UCSD-AML1 (cell line): ENCODE data around the gene FGD5.
A peak's percentile ranks its signal among the peaks of the same experiment; 100 is the strongest.

Source experiments
- DNase-seq: peaks from one replicate; lab custom pipeline; 2025; ENCODE audit not compliant: unreplicated experiment; lab: John Stamatoyannopoulos, UW

FGD5 gene

GRCh38 chr3:14818804-14819500, at the start of gene FGD5:
FGD5 (plus strand) TSS chr3:14818962; CDS start chr3:14819072, 110 bp downstream.
- DNase-seq, result no peak

GRCh38 chr3:14769544-14770325, 49.0 kb upstream of the FGD5 start:
- no peak for DNase-seq

- no peak for DNase-seq
Measured at GRCh38 chr3:14770591-14770990, 48.2 kb upstream of the FGD5 start.

- DNase-seq, result no peak
Measured at GRCh38 chr3:14771593-14772497, 46.9 kb upstream of the FGD5 start.

- peak; percentile 42 for DNase-seq
Measured at GRCh38 chr3:14772533-14773138, 46.1 kb upstream of the FGD5 start.

- DNase-seq, result no peak
Measured at GRCh38 chr3:14773281-14773680, 45.5 kb upstream of the FGD5 start.

- DNase-seq, result no peak
Measured at GRCh38 chr3:14773691-14774128, 45.1 kb upstream of the FGD5 start.

- no peak for DNase-seq
Measured at GRCh38 chr3:14774431-14774830, 44.3 kb upstream of the FGD5 start.

GRCh38 chr3:14775011-14775410, 43.8 kb upstream of the FGD5 start:
- no peak for DNase-seq

- DNase-seq, result no peak
Measured at GRCh38 chr3:14775563-14775962, 43.2 kb upstream of the FGD5 start.

GRCh38 chr3:14779069-14779685, 39.6 kb upstream of the FGD5 start:
- DNase-seq, result no peak

- DNase-seq, result peak; percentile 77
Measured at GRCh38 chr3:14780927-14781507, 37.7 kb upstream of the FGD5 start.

GRCh38 chr3:14783480-14784086, 35.2 kb upstream of the FGD5 start:
- DNase-seq, result no peak

- no peak for DNase-seq
Measured at GRCh38 chr3:14784087-14784681, 34.6 kb upstream of the FGD5 start.

- DNase-seq, result no peak
Measured at GRCh38 chr3:14785207-14786155, 33.3 kb upstream of the FGD5 start.

- no peak for DNase-seq
Measured at GRCh38 chr3:14786369-14786768, 32.4 kb upstream of the FGD5 start.

GRCh38 chr3:14787630-14788029, 31.1 kb upstream of the FGD5 start:
- no peak for DNase-seq

GRCh38 chr3:14788644-14789043, 30.1 kb upstream of the FGD5 start:
- DNase-seq, result no peak
